GM23248 (cell line): ENCODE measurements around the gene MEIS2. TPM values are rescaled to one million over a fixed set of nuclear protein-coding genes. Genes with fewer than 3 reads are reported as not detected.

Experiments
- DNase-seq: peaks from one replicate; pipeline ENCODE4 v3.0.0-alpha.2; 2015
- H2AFZ ChIP-seq: fragments of 200-600 bp; sonication (generic); 2 replicates; pipeline ENCODE4 v1.6.1; 2016; ENCODE audit warnings: antibody characterized with exemption
- H3F3A ChIP-seq: fragments of 200-600 bp; sonication (generic); 2 replicates; pipeline ENCODE4 v1.6.1; 2016; ENCODE audit warnings: mild to moderate bottlenecking, antibody characterized with exemption, mixed run types; ENCODE audit not compliant: insufficient read depth
- H3K27ac ChIP-seq: fragments of 200-600 bp; sonication (generic); 2 replicates; pipeline ENCODE4 v1.5.1; 2016; ENCODE audit warnings: mild to moderate bottlenecking
- H3K27me3 ChIP-seq: fragments of 200-600 bp; sonication (generic); replicated peaks from 2 replicates; pipeline ENCODE4 v1.6.1; 2016; ENCODE audit warnings: mild to moderate bottlenecking; ENCODE audit not compliant: insufficient read depth
- H3K36me3 ChIP-seq: fragments of 200-600 bp; sonication (generic); 2 replicates; pipeline ENCODE4 v1.6.1; 2016; ENCODE audit warnings: low read depth, mild to moderate bottlenecking
- H3K4me1 ChIP-seq: fragments of 200-600 bp; sonication (generic); 2 replicates; pipeline ENCODE4 v1.6.1; 2016; ENCODE audit warnings: mild to moderate bottlenecking; ENCODE audit not compliant: insufficient read depth
- H3K4me2 ChIP-seq: fragments of 200-600 bp; sonication (generic); one replicate; pipeline ENCODE4 v1.6.1; 2016; ENCODE audit warnings: mild to moderate bottlenecking; ENCODE audit not compliant: unreplicated experiment
- H3K4me3 ChIP-seq: fragments of 200-600 bp; sonication (generic); 2 replicates; pipeline ENCODE4 v1.5.1; 2016; ENCODE audit warnings: mild to moderate bottlenecking
- H3K79me2 ChIP-seq: fragments of 200-600 bp; sonication (generic); 2 replicates; pipeline ENCODE4 v1.6.1; 2016; ENCODE audit warnings: mild to moderate bottlenecking; ENCODE audit not compliant: insufficient read depth
- H3K9ac ChIP-seq: fragments of 200-600 bp; sonication (generic); 2 replicates; pipeline ENCODE4 v1.6.1; 2016; ENCODE audit warnings: mild to moderate bottlenecking
- H3K9me2 ChIP-seq: fragments of 200-600 bp; sonication (generic); 2 replicates; pipeline ENCODE4 v1.6.1; 2016; ENCODE audit warnings: mixed run types, mild to moderate bottlenecking, moderate library complexity; ENCODE audit not compliant: insufficient read depth
- H3K9me3 ChIP-seq: fragments of 200-600 bp; sonication (generic); one replicate; pipeline ENCODE4 v1.6.1; 2017; ENCODE audit warnings: low read depth
- H4K20me1 ChIP-seq: fragments of 200-600 bp; sonication (generic); 2 replicates; pipeline ENCODE4 v1.6.0; 2016; ENCODE audit not compliant: insufficient read depth
- EZH2 ChIP-seq: fragments of 200-600 bp; sonication (generic); IDR thresholded peaks from 2 replicates; pipeline ENCODE4 v1.6.1; 2018; ENCODE audit warnings: antibody characterized with exemption, mild to moderate bottlenecking; ENCODE audit not compliant: insufficient read depth, poor library complexity, severe bottlenecking
- EZH2phosphoT487 ChIP-seq: fragments of 200-600 bp; sonication (generic); IDR thresholded peaks from 2 replicates; pipeline ENCODE4 v1.6.1; 2018; ENCODE audit warnings: antibody characterized with exemption, moderate library complexity, mild to moderate bottlenecking, low read depth; ENCODE audit not compliant: insufficient read depth
- WGBS, 2 experiments: methylation state at CpG; one replicate each; pipeline ENCODE4 v1.1.6; 2015 to 2017; ENCODE audit warnings: low lambda C conversion rate in 2 of 2, low coverage in 1 of 2; ENCODE audit errors: missing lambda C conversion rate in 2 of 2; 5-methylcytosine and 5-hydroxymethylcytosine counted together
- in situ Hi-C: fragments of 300-500 bp; cut with MboI; formaldehyde crosslinking; loops from 2 replicates; pipeline ENCODE4 v1.15.0; 2020
- polyA plus RNA-seq: library from polyadenylated mRNA; unstranded; fragments of >200 nt; fragmentation: Nextera tagmentation; extraction: Ambion mirVana; gene quantifications from 2 replicates; pipeline ENCODE4 v1.2.1, GENCODE V29; 2016
- total RNA-seq: library from RNA; depleted of rRNA; stranded (reverse); fragments of >200 nt; shearing (Covaris generic); gene quantifications from 2 replicates; pipeline ENCODE4 v1.2.3, GENCODE V29; 2014

Gene MEIS2
- total and polyA plus RNA-seq, 2 experiments from 2014 or later: 23.7 to 24.1 TPM

- Histone ChIP-seq H3K9me3 (no peaks in the 10 kb centered on the region), H2AFZ (no peak overlapping the region), H3K27me3 (no peaks in the 10 kb centered on the region), H4K20me1 (no peaks in the 10 kb centered on the region), H3K36me3 (no peaks in the 10 kb centered on the region), H3K9ac (no peak overlapping the region), H3K4me2 (no peak overlapping the region), H3K4me1 (peaks cover 18% of the 10 kb centered on the region), H3K4me3 (no peak overlapping the region), H3K79me2 (no peaks in the 10 kb centered on the region), H3K27ac (no peak overlapping the region), H3K9me2 (no peaks in the 10 kb centered on the region), H3F3A (no peaks in the 10 kb centered on the region)
- TF ChIP-seq EZH2: no peak
- no peak for TF ChIP-seq EZH2phosphoT487
- 93 to 98% methylated on average over 2 of the region's 2 CpGs for WGBS, 2 experiments
- in situ Hi-C loops: loop anchor here (25.0 kb wide), 1 partner anchor 754 kb away; no protein-coding TSS in a partner anchor
- no peak for DNase-seq
Observed at GRCh38 chr15:37132826-37133417, 32.6 kb upstream of the MEIS2 start.

- Histone ChIP-seq H3K27ac (no peak overlapping the region), H3K4me1 (peaks cover 12% of the 10 kb centered on the region), H3K9me3 (no peaks in the 10 kb centered on the region), H3K36me3 (no peaks in the 10 kb centered on the region), H3K9ac (no peak overlapping the region), H3K27me3 (no peaks in the 10 kb centered on the region), H3K4me3 (no peak overlapping the region), H2AFZ (peak overlapping the region; percentile 33), H4K20me1 (no peaks in the 10 kb centered on the region), H3K79me2 (no peaks in the 10 kb centered on the region), H3K9me2 (no peaks in the 10 kb centered on the region), H3F3A (no peaks in the 10 kb centered on the region), H3K4me2 (no peak overlapping the region)
- in situ Hi-C loops: loop anchor here (25.0 kb wide), 1 partner anchor 756 kb away; no protein-coding TSS in a partner anchor
- no peak for TF ChIP-seq EZH2
- no peak for TF ChIP-seq EZH2phosphoT487
- 89 to 92% methylated on average over 2 of the region's 2 CpGs for WGBS, 2 experiments
- no peak for DNase-seq
Observed at GRCh38 chr15:37131621-37132020, 31.3 kb upstream of the MEIS2 start.

DNA sequence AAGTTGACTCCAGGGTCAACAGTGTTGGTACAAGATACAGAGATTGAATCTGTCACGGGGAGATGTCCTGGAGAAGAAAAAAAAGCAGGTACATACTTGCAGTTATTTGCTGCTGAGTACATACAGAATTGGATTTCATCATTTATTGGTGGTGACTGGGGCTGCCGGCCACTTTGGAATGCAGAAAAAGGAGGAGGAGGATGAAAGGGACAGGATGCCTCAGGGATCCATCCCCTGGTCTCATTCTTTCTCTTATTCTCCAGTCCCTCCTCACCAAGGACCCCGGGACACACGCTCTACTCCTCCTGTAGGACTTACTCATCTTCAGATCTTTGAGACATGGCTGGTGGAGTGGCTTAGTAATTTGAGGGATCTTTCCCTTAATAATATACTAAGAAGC, 30.0 kb upstream of the MEIS2 start:
- no peak overlapping the region for H3K9ac ChIP-seq
- no peak overlapping the region for H3K4me3 ChIP-seq
- in situ Hi-C loops: loop anchor here (25.0 kb wide), 1 partner anchor 757 kb away; no protein-coding TSS in a partner anchor
- no peaks in the 10 kb centered on the region for H3K36me3 ChIP-seq
- no peaks in the 10 kb centered on the region for H3K79me2 ChIP-seq
- H3K9me2 ChIP-seq: no peaks in the 10 kb centered on the region
- peaks cover 7% of the 10 kb centered on the region; the same call in 1 of the 2 replicates for H3K4me1 ChIP-seq
- H2AFZ ChIP-seq: 0 out of 2 replicates have a peak overlapping the region, but pooled peaks have one; percentile 21
- no peak overlapping the region for H3K4me2 ChIP-seq
- H3K27ac ChIP-seq: no peak overlapping the region
- peak; percentile 27 for DNase-seq
- no peaks in the 10 kb centered on the region for H3F3A ChIP-seq
- no peaks in the 10 kb centered on the region for H4K20me1 ChIP-seq
- H3K9me3 ChIP-seq: no peaks in the 10 kb centered on the region
- TF ChIP-seq EZH2phosphoT487 (no peak), EZH2 (no peak)
- 82 to 84% methylated on average over 4 of the region's 4 CpGs for WGBS, 2 experiments
- no peaks in the 10 kb centered on the region for H3K27me3 ChIP-seq

- no peak overlapping the region for H2AFZ ChIP-seq
- TF ChIP-seq EZH2 (no peak), EZH2phosphoT487 (no peak)
- no peak overlapping the region for H3K4me3 ChIP-seq
- H3K4me2 ChIP-seq: no peak overlapping the region
- peak; percentile 42 for DNase-seq
- H3K9ac ChIP-seq: no peak overlapping the region
- in situ Hi-C loops: loop anchor here (25.0 kb wide), 1 partner anchor 762 kb away; no protein-coding TSS in a partner anchor
- H3K27me3 ChIP-seq: no peaks in the 10 kb centered on the region
- H3K9me3 ChIP-seq: no peaks in the 10 kb centered on the region
- H3K4me1 ChIP-seq: peaks cover 2% of the 10 kb centered on the region; the same call in 1 of the 2 replicates
- no peaks in the 10 kb centered on the region for H3K79me2 ChIP-seq
- H4K20me1 ChIP-seq: no peaks in the 10 kb centered on the region
- no peak overlapping the region for H3K27ac ChIP-seq
- H3K36me3 ChIP-seq: no peaks in the 10 kb centered on the region
- H3K9me2 ChIP-seq: no peaks in the 10 kb centered on the region
- no peaks in the 10 kb centered on the region for H3F3A ChIP-seq
- 35 to 38% methylated on average over 4 of the region's 4 CpGs for WGBS, 2 experiments
Observed at GRCh38 chr15:37125143-37125542, 24.8 kb upstream of the MEIS2 start.

- Histone ChIP-seq H4K20me1 (no peaks in the 10 kb centered on the region), H3F3A (no peaks in the 10 kb centered on the region), H3K79me2 (no peaks in the 10 kb centered on the region), H3K27ac (no peak overlapping the region), H3K9ac (no peak overlapping the region), H3K4me2 (no peak overlapping the region), H3K9me3 (no peaks in the 10 kb centered on the region), H3K36me3 (no peaks in the 10 kb centered on the region), H3K9me2 (no peaks in the 10 kb centered on the region), H3K4me1 (no peaks in the 10 kb centered on the region), H3K27me3 (no peaks in the 10 kb centered on the region), H3K4me3 (no peak overlapping the region), H2AFZ (no peak overlapping the region)
- in situ Hi-C loops: loop anchor here (25.0 kb wide), 2 partner anchors 237 to 1837 kb away; no protein-coding TSS in a partner anchor
- DNase-seq: no peak
- no peak for TF ChIP-seq EZH2
Observed at GRCh38 chr15:37124331-37124730, 24.0 kb upstream of the MEIS2 start.
